ENCODE results near the gene TAP1. TPM values are rescaled to one million over a fixed set of nuclear protein-coding genes. Genes with fewer than 3 reads are reported as not detected.

TAP1 gene
- total RNA-seq, 1 experiment from 2014 or later, result 74.7 TPM

DNA sequence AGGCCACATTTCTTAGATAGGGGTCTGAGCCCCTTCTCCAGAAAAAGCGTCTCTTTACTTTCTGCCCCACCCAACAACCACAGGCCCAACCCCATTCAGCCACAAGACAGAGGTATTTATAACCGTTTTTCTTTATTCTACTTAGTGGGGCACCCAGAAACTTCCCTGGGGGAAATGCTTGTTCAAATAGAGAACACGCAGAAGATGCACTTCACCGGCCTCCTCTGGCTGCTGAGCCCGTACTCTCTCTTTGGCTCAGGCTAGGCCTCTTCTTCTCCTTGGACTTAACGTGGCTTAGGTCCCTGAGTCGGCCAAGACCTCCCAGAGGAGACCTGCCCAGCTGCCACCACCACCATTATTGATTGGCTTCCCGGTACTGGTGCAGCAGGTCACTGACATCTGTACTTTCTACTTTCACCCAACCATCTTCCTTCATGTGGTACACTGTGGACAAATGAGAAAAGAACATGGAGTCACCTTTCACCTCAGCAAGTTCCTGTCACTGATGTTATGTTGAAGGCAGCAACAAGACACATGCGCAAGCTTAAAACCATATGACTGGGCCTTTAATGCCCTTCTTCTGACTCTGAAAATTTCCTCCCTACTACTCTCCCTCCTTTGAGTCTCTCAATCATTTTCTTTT lies 12.8 kb downstream of the TAP1 start:
- POLR2A ChIA-PET, result no interaction called here
- ATAC-seq, result no peak
- no peaks in the 10 kb centered on the region for H3K9me3 ChIP-seq (ENCODE audit: control insufficient read depth, insufficient read depth, low read depth, low read length)
- H3K4me3 ChIP-seq (ENCODE audit: low read depth in 2 of 2, low read length in 2 of 2), result no peak overlapping the region
- H3K27ac ChIP-seq (ENCODE audit: low read length), result no peak overlapping the region
- CTCF ChIA-PET, result no interaction called here
- peaks cover 14% of the 10 kb centered on the region for H3K4me1 ChIP-seq (ENCODE audit: control insufficient read depth, insufficient read depth, low read length)
- intact Hi-C loops (cut with micrococcal nuclease; ENCODE audit: unreplicated experiment), result no loop called here
- H3K36me3 ChIP-seq (ENCODE audit: control insufficient read depth, insufficient read depth, low read length), result no peaks in the 10 kb centered on the region
- no peak for DNase-seq (ENCODE audit: low read depth, low spot score)
- TF ChIP-seq, protein P1, sequence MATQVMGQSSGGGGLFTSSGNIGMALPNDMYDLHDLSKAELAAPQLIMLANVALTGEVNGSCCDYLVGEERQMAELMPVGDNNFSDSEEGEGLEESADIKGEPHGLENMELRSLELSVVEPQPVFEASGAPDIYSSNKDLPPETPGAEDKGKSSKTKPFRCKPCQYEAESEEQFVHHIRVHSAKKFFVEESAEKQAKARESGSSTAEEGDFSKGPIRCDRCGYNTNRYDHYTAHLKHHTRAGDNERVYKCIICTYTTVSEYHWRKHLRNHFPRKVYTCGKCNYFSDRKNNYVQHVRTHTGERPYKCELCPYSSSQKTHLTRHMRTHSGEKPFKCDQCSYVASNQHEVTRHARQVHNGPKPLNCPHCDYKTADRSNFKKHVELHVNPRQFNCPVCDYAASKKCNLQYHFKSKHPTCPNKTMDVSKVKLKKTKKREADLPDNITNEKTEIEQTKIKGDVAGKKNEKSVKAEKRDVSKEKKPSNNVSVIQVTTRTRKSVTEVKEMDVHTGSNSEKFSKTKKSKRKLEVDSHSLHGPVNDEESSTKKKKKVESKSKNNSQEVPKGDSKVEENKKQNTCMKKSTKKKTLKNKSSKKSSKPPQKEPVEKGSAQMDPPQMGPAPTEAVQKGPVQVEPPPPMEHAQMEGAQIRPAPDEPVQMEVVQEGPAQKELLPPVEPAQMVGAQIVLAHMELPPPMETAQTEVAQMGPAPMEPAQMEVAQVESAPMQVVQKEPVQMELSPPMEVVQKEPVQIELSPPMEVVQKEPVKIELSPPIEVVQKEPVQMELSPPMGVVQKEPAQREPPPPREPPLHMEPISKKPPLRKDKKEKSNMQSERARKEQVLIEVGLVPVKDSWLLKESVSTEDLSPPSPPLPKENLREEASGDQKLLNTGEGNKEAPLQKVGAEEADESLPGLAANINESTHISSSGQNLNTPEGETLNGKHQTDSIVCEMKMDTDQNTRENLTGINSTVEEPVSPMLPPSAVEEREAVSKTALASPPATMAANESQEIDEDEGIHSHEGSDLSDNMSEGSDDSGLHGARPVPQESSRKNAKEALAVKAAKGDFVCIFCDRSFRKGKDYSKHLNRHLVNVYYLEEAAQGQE (IDR thresholded peaks at IDR 0.05; ENCODE audit: insufficient read depth in 1 of 2, low read depth in 2 of 2, low read length in 1 of 2), result no peak
- no peak for TF ChIP-seq SIN3A (IDR thresholded peaks at IDR 0.05; ENCODE audit: borderline replicate concordance, insufficient read depth, low read depth, low read length)
- TF ChIP-seq, protein P2, sequence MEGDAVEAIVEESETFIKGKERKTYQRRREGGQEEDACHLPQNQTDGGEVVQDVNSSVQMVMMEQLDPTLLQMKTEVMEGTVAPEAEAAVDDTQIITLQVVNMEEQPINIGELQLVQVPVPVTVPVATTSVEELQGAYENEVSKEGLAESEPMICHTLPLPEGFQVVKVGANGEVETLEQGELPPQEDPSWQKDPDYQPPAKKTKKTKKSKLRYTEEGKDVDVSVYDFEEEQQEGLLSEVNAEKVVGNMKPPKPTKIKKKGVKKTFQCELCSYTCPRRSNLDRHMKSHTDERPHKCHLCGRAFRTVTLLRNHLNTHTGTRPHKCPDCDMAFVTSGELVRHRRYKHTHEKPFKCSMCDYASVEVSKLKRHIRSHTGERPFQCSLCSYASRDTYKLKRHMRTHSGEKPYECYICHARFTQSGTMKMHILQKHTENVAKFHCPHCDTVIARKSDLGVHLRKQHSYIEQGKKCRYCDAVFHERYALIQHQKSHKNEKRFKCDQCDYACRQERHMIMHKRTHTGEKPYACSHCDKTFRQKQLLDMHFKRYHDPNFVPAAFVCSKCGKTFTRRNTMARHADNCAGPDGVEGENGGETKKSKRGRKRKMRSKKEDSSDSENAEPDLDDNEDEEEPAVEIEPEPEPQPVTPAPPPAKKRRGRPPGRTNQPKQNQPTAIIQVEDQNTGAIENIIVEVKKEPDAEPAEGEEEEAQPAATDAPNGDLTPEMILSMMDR (IDR thresholded peaks at IDR 0.05), result no peak
- no peak for TF ChIP-seq TCF7L2 (IDR thresholded peaks at IDR 0.05; ENCODE audit: low read depth, low read length)
- no peak for TF ChIP-seq POLR2AphosphoS5 (IDR thresholded peaks at IDR 0.05; ENCODE audit: low read depth, low read length)
- no peaks in the 10 kb centered on the region for H3K27me3 ChIP-seq (ENCODE audit: control insufficient read depth, insufficient read depth, low read length)
- in situ Hi-C loops (cut with HindIII; ENCODE audit: low pct_unique_long_range_greater_than_20kb, low sequenced_read_pairs), result no loop called here
- no TSS peak for BruUV-seq (replicated peaks)

DNA sequence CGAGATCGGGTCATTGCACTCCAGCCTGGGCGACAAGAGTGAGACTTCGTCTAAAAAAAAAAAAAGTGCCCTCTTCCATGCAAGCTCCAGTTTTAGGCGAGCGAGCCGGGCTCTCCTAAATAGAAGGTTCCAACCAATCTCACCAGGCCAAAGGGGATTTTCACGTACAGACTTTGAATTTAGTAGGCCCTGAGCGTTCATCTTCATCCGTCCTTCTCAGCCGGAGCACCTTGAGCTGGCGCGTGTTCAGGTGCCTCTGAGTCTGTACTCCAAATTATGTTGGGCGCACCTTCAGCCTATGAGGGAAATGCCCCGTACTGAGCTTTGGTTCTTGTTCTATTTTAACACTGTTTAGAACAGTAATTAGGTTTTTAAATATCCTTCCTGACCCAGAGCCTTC lies 14.1 kb downstream of the TAP1 start:
- CTCF ChIA-PET, result interaction anchor here (0.5 to 2.3 kb wide), 9 partner anchors 15 to 905 kb away, joined by 4 to 56 read pairs (median 7); partner anchors contain the start of genes PSMB9 and TAP1
- POLR2A ChIA-PET, result interaction anchor here (1.1 kb wide), 1 partner anchor 132 kb away, joined by 3 read pairs; no protein-coding TSS in a partner anchor
- H3K36me3 ChIP-seq (ENCODE audit: control insufficient read depth, insufficient read depth, low read length), result peaks cover 2% of the 10 kb centered on the region; the same call in 1 of the 2 replicates
- no peak overlapping the region for H3K27ac ChIP-seq (ENCODE audit: low read length)
- ATAC-seq (no peak), DNase-seq (ENCODE audit: low read depth, low spot score) (no peak)
- H3K4me1 ChIP-seq (ENCODE audit: control insufficient read depth, insufficient read depth, low read length), result peaks cover 10% of the 10 kb centered on the region
- no peak overlapping the region for H3K4me3 ChIP-seq (ENCODE audit: low read depth in 2 of 2, low read length in 2 of 2)
- H3K9me3 ChIP-seq (ENCODE audit: control insufficient read depth, insufficient read depth, low read depth, low read length), result no peaks in the 10 kb centered on the region
- intact Hi-C loops (cut with micrococcal nuclease; ENCODE audit: unreplicated experiment) (no loop called here), in situ Hi-C loops (cut with HindIII; ENCODE audit: low pct_unique_long_range_greater_than_20kb, low sequenced_read_pairs) (no loop called here)
- no peaks in the 10 kb centered on the region for H3K27me3 ChIP-seq (ENCODE audit: control insufficient read depth, insufficient read depth, low read length)
- no peak for TF ChIP-seq POLR2AphosphoS5 (IDR thresholded peaks at IDR 0.05; ENCODE audit: low read depth, low read length)
- no peak for TF ChIP-seq SIN3A (IDR thresholded peaks at IDR 0.05; ENCODE audit: borderline replicate concordance, insufficient read depth, low read depth, low read length)
- TF ChIP-seq, protein P2 (IDR thresholded peaks at IDR 0.05), result no peak
- TF ChIP-seq TCF7L2 (IDR thresholded peaks at IDR 0.05; ENCODE audit: low read depth, low read length), result no peak
- TF ChIP-seq, protein P1 (IDR thresholded peaks at IDR 0.05; ENCODE audit: insufficient read depth in 1 of 2, low read depth in 2 of 2, low read length in 1 of 2), result no peak
- BruUV-seq (replicated peaks), result no TSS peak

All from Panc1 (cell line).